ENCODE data around the gene CDKL2. TPM values are rescaled to one million over a fixed set of nuclear protein-coding genes. Genes with fewer than 3 reads are reported as not detected.
A peak's percentile ranks its signal among the peaks of the same experiment; 100 is the strongest.

Gene CDKL2
- under 1 TPM in 1 of 4 donors, not detected in 3; 0.35 TPM for total RNA-seq

DNA sequence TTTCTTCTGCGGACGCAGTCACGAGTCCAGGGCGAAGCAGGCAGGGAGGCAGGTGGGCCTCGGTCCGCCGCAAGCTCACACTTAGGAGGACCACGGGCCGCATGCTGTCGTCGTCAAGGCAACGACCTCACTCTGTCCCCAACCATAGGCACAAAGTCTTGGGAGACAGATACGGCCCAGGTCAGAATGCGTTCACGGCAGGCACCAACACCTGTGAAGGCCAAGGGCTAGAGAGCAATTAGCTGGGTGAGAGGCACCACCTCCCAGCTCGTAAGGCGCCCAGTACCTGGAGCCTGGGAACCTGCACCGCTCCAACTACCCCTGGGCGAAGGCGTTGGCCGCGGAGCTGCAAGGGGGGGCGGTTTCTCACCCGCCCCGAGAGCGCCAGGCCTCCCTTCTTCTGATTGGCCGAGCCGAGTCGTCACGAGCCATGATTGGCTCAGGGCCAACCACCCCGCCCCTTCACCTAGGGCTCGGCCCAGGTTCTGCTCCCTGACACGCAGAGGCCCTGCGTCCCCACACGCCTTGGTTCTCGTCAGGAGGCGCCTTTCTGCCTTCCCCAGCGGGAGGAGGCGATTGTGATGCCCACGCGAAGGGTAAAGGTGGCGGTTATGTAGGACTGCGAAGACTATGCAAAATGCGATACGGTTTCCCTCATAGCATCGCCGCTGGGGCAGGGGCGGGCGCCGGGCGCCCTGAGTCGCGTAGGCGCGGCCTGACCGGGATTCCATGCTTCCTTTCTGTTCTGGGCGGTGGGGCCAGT, at the start of gene CDKL2:
TSS of gene CDKL2 (minus strand) at position 355 of the 763 bp plus-strand sequence. CDS start 4,540 bp downstream, outside the sequence.
- TF ChIP-seq, protein P1, sequence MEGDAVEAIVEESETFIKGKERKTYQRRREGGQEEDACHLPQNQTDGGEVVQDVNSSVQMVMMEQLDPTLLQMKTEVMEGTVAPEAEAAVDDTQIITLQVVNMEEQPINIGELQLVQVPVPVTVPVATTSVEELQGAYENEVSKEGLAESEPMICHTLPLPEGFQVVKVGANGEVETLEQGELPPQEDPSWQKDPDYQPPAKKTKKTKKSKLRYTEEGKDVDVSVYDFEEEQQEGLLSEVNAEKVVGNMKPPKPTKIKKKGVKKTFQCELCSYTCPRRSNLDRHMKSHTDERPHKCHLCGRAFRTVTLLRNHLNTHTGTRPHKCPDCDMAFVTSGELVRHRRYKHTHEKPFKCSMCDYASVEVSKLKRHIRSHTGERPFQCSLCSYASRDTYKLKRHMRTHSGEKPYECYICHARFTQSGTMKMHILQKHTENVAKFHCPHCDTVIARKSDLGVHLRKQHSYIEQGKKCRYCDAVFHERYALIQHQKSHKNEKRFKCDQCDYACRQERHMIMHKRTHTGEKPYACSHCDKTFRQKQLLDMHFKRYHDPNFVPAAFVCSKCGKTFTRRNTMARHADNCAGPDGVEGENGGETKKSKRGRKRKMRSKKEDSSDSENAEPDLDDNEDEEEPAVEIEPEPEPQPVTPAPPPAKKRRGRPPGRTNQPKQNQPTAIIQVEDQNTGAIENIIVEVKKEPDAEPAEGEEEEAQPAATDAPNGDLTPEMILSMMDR (IDR thresholded peaks at IDR 0.05): no peak
- no peak for TF ChIP-seq POLR2A (IDR thresholded peaks at IDR 0.05)
- Histone ChIP-seq H3K27ac (peak within 1 kb of the TSS in 3 of 4 donors; percentile 7 to 60 (median 7)), H3K4me3 (peak within 1 kb of the TSS; percentile 49 to 57 (median 52)), H3K27me3 (no peaks in the 10 kb centered on the region), H3K4me1 (no peaks in the 10 kb centered on the region), H3K36me3 (no peaks in the 10 kb centered on the region), H3K9me3 (no peaks in the 10 kb centered on the region)
- peak; percentile 92 to 97 (median 96) for DNase-seq

DNA sequence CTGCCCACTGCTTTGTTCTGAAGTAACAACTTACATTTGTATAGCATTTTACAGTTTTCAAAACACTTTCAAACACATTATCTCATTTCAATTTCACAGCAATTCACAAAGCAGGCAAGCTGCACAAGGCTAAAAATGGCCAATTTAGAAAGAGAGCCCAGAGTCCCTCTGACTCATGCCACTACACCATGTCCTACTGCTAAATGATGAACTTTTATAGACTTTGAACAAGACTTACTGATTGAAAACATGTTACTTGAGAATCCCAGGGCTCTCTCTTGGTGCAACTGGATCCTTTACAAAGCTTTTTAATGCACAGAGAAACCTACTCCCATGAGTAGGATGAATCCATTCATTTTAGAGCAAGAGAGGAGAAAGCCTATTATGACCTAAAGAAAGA, 48.6 kb upstream of the CDKL2 start:
- H3K27me3 ChIP-seq: no peaks in the 10 kb centered on the region
- no peak for DNase-seq
- TF ChIP-seq, protein P1 (IDR thresholded peaks at IDR 0.05): no peak
- TF ChIP-seq POLR2A (IDR thresholded peaks at IDR 0.05): no peak
- H3K27ac ChIP-seq: no peak overlapping the region
- no peak overlapping the region for H3K4me3 ChIP-seq
- no peaks in the 10 kb centered on the region for H3K9me3 ChIP-seq
- no peaks in the 10 kb centered on the region for H3K36me3 ChIP-seq
- peaks cover 0 to 4% (median 0%) of the 10 kb centered on the region in 4 donors for H3K4me1 ChIP-seq

DNA sequence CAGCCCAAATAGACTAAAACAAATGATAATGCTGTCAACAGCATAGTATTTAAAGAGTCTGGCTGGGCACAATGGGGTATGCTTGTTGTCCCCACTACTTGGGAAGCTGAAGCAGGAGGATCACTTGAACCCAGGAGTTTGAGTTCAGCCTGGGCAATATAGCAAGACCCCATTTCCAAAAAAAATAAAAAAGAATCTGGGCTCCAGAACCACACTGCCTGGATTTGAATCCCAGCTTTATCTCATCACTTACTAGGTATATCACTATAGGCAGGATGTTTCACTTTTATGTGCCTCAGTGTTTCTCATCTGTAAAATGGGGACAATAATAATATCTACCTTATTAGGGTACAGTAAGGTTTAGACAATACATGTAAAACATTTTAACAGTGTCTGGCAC, 48.1 kb upstream of the CDKL2 start:
- H3K9me3 ChIP-seq: no peaks in the 10 kb centered on the region
- H3K27ac ChIP-seq: no peak overlapping the region

DNA sequence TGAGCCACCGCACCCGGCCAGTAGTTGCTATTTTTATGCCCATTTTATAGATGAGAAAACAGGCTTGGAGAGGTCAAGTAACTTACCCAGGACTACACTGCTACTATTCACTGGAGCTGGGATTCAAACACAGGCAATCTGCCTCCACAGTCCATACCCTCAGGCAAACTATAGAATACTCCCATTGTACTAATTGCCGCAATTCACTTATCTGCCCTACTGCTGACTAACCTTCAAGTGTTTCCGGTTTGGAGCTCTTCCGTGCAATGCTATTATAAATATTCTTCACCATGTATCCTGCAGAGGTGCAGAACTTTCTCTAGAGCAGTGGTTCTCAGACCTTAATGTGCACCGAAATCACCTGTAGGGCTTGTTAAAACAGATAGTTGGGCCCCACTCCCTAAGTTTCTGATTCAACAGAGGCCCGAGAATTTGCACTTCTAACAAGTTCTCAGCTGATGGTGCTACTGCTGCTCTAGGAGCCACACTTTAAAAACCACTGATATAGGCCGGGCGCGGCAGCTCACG, 44.7 kb upstream of the CDKL2 start:
- no peaks in the 10 kb centered on the region for H3K27me3 ChIP-seq
- H3K4me1 ChIP-seq: peaks cover 0 to 22% (median 0%) of the 10 kb centered on the region in 4 donors
- no peaks in the 10 kb centered on the region for H3K36me3 ChIP-seq
- H3K4me3 ChIP-seq: no peak overlapping the region
- H3K9me3 ChIP-seq: no peaks in the 10 kb centered on the region
- peak overlapping the region in 1 of 4 donors; percentile 70 for H3K27ac ChIP-seq
- DNase-seq: no peak
- TF ChIP-seq POLR2A (IDR thresholded peaks at IDR 0.05): no peak
- TF ChIP-seq, protein P1 (IDR thresholded peaks at IDR 0.05): no peak

More for the DNA sequence above, 48.1 kb upstream of the CDKL2 start:
- Histone ChIP-seq H3K4me1 (peaks cover 0 to 6% (median 0%) of the 10 kb centered on the region in 4 donors), H3K27me3 (no peaks in the 10 kb centered on the region), H3K4me3 (no peak overlapping the region), H3K36me3 (no peaks in the 10 kb centered on the region)
- no peak for TF ChIP-seq POLR2A (IDR thresholded peaks at IDR 0.05)
- TF ChIP-seq, protein P1 (IDR thresholded peaks at IDR 0.05): no peak
- no peak for DNase-seq

DNA sequence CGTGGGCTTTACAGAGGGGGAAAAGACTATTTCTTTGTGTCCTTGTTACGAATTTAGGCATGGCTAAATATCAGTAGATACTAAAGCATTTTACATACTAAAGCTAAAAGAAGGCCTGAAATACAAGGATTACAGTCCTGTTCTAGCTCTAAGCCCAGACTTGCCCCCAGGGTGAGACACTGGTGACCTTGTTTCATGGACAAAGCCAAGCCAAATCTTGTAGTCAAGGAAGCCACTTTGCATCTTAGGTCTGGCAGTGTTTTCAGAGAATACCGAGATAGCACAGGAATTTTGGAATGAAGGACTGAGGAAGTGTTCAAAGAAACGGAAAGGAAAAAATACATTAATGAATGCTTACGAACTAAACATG, 43.6 kb upstream of the CDKL2 start:
- Histone ChIP-seq H3K9me3 (no peaks in the 10 kb centered on the region), H3K36me3 (no peaks in the 10 kb centered on the region), H3K4me3 (peak overlapping the region; percentile 81 to 93 (median 90)), H3K27me3 (no peaks in the 10 kb centered on the region), H3K4me1 (peaks cover 0 to 29% (median 0%) of the 10 kb centered on the region in 4 donors), H3K27ac (peak overlapping the region; percentile 96 to 99 (median 98))
- TF ChIP-seq POLR2A (IDR thresholded peaks at IDR 0.05): no peak
- TF ChIP-seq, protein P1 (IDR thresholded peaks at IDR 0.05): no peak
- DNase-seq: no peak
